K562 treated with DMSO at 1 percent for 24 hours (cell line): ENCODE results near the gene UCN2. TPM values are rescaled to one million over a fixed set of nuclear protein-coding genes. Genes with fewer than 3 reads are reported as not detected.

Source experiments
- total RNA-seq: library from RNA; unstranded; fragments of 300-600 nt; gene quantifications from 2 replicates; pipeline ENCODE4 v1.2.3, GENCODE V29; 2022; ENCODE audit warnings: low read depth; ENCODE audit not compliant: insufficient read depth

Gene UCN2, protein sequence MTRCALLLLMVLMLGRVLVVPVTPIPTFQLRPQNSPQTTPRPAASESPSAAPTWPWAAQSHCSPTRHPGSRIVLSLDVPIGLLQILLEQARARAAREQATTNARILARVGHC
- not detected in 2 replicates for total RNA-seq

DNA sequence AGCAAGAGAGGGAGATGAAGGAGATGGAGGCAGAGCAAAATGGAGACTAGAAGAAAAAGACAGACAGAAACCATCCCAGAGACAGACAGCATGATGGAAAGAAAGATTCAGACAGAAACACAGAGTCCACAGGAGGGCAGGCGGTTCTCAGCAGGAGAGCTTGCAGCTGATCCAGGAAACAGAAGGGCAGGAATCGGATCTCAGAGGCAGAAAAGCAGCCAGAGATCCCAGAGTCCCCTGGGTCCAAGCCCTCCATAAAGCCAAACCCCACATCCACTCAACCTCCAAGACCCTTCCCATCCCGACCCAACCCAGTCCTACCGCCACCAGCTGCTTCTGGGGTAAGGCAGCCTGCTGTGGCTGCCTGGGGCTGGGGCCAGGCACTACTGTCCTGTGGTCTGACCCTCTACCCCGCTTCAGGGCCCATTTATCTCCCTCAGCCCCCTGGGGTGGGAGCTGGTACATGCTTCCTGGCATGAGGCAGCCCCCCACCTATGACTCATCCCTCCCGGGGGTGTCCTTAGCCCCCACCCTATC lies at the start of gene UCN2:
UCN2 (minus strand) TSS at position 400 of the 537 bp plus-strand sequence. CDS start 657 bp downstream, outside the sequence.

DNA sequence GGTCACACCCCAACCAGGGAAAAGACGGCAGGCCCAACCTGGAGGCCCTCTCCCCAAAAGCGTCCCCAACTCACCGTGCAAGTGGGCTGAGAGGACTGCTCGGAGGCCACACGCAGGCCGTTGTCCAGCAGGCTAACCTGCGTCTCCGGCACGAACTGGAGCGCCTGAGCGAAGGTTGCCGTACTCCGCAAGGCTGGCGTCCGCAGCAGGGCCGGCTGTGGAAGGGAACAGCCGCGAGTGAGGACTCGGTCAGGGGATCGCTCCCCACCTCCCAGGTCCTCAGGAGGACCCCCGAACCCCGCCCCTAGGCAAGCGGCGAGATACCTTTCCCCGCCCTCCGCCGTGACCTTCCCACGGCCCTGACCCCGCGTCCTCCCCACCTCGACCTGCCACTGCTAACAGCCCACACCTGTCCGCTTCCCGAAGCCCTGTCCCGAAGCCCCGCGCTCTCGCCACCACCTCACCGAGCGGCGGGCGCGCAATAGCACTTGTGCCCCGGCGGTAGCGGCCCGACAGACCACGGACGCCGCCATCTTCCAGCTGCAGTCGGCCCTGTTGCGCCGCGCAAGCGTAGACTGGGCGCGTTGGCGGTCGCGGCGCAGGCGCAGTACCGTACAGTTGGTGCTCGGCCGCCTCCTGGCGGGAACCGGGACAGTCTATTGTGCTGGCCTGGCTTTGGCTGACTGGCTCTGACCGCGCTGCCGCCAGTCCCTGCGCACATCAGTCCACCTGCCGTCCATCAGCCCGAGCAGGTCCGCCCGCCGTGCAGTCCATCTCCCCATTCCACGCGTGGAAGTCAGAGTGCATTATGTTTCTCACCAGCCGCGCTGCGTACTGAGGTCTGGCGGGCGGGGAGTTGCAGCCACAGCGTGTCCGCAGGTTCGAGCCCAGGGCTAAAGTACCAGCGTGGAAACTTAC lies 45.8 kb upstream of the UCN2 start, which contains the start of gene UQCRC1:
UQCRC1 (minus strand) TSS at position 559 of the 918 bp plus-strand sequence; CDS start at position 533, 26 bp downstream.

GRCh38 chr3:48595075-48595525 lies 31.5 kb upstream of the UCN2 start, which contains the start of gene COL7A1:
Gene COL7A1, minus strand, starts transcription at chr3:48595329. Its CDS starts 170 bp downstream, at chr3:48595159.

GRCh38 chr3:48556796-48557626 lies 6.6 kb downstream of the UCN2 start, which contains the start of gene PFKFB4:
Gene PFKFB4, minus strand, starts transcription at chr3:48556803. Its CDS starts 26 bp downstream, at chr3:48556777.

Other genes with a start within 250 kb of the UCN2 start
- not detected in 2 replicates for gene SPINK8, start 230.1 kb downstream of the UCN2 start, total RNA-seq
- gene FBXW12, start 191.6 kb downstream of the UCN2 start, total RNA-seq: not detected in 2 replicates
- 10.6 and 20.6 TPM in 2 replicates for gene PLXNB1, start 133.7 kb downstream of the UCN2 start, total RNA-seq
- 11.3 and 13.1 TPM in 2 replicates for gene CCDC51, start 123.7 kb downstream of the UCN2 start, total RNA-seq
- gene TMA7, start 123.5 kb downstream of the UCN2 start, total RNA-seq: 140 and 171 TPM in 2 replicates
- 7.0 and 7.4 TPM in 2 replicates for gene ATRIP, start 117.0 kb downstream of the UCN2 start, total RNA-seq
- gene SHISA5, start 59.6 kb downstream of the UCN2 start, total RNA-seq: 122 and 130 TPM in 2 replicates
- gene PFKFB4, start 7.0 kb downstream of the UCN2 start, total RNA-seq: 11.1 and 11.2 TPM in 2 replicates
- gene COL7A1, start 31.5 kb upstream of the UCN2 start, total RNA-seq: 1.1 and 1.5 TPM in 2 replicates
- 313 and 317 TPM in 2 replicates for gene UQCRC1, start 45.9 kb upstream of the UCN2 start, total RNA-seq
- not detected in 2 replicates for gene TMEM89, start 58.0 kb upstream of the UCN2 start, total RNA-seq
- gene SLC26A6, start 71.7 kb upstream of the UCN2 start, total RNA-seq: 21.8 and 28.5 TPM in 2 replicates
- 1.7 and 2.1 TPM in 2 replicates for gene CELSR3, start 99.1 kb upstream of the UCN2 start, total RNA-seq
- gene NCKIPSD, start 122.1 kb upstream of the UCN2 start, total RNA-seq: 25.6 and 27.7 TPM in 2 replicates
- 56.1 and 62.7 TPM in 2 replicates for gene IP6K2, start 153.4 kb upstream of the UCN2 start, total RNA-seq